ENCODE results near the gene ZNF746.

ZNF746 gene

GRCh38 chr7:149490083-149490760 is 7.4 kb downstream of the ZNF746 start:
- DNase-seq (ENCODE audit: low read depth), result no peak

DNA sequence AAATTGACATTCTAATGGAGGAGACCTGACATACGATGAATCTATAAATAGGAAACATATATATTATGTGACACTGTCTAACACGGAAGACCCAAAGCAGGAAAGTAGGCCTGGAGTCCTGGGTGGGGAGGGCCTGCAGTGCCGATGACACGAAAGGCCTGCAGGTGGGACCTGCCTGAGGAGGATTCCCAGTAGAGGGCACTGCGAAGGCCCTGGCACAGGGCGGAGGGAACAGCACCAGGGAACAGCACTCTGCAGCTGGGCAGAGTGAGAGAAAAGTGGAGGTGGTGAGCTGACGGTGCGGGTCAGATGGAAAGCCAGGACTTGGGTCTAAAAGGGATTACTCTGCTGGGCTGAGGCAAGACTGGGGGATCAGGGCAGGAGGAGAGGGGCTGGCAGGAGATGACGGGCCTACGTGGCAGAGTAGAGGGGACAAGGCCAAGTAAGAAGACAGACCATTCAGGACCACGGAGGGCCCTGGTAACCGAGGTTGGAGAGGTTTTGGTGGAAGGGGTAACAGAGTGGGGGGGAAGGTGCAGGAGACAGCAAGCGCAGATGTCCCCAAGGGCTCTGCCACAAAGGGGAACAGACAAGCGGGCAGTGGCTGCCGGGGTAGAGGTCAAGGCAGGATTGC is 8.1 kb downstream of the ZNF746 start:
- no peak for DNase-seq (ENCODE audit: low read depth)

DNA sequence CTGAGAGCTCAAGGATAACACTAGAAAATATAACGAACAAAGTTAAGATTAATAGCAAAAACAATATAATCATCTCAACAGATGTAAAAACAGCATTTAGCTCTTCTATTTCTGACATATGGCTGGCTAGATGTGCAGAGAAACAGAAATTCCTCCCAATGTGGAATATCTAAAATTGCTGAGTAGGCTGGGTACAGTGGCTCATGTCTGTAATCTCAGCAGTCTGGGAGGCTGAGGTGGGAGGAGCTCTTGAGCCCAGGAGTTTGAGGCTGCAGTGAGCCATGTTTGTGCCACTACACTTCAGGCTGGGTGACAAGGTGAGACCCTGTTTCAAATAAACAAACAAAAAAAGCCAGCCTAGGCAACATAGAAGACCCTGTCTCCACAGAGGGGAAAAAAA is 18.0 kb downstream of the ZNF746 start:
- no peak for DNase-seq (ENCODE audit: low read depth)

GRCh38 chr7:149478754-149479153 is 18.9 kb downstream of the ZNF746 start:
- no peak for DNase-seq (ENCODE audit: low read depth)

DNA sequence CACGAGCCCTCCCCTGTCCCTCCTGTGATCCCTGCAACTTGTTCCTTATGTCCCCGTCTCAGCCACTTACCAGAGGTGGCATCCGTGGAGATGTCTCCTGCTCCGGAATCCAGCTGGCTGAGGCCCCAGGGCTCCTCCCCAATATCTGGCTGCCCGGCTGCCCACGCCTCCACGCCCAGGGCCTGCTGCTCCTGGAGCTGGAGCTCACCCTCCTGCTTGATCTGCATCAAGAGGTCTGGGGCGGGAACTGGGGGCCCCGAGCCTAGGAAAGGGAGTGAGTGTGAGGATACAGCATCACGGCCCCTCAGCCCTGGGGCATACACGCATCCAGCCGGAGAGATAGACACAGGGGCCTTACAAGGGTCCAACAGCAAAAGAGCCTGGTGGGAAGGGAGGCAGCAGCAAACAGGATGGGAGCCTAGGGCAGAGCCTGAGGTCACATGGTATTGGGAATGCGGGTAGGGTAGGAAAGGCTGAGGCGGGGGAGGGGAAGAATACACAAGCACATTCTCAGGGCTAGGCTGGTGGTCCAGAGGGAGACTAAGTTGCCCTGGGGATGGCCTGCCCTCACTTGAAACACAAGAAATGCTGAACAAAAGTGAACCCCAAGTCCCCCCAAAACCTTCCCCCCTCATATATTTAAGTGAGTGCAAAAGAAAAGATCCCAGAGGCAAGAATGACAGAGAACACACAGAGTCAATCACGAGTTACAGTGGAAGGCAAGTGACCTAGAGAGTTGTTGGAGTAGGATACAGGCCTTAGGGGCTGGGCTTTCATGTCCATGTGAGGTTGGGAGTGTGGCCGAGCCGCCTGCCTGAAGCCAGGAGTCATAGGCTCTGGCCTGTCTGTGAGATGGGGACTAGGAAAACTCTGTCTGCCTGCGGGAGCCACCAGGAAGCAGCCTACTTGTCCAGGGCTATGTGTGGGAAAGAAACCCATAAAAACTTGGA is 19.8 kb downstream of the ZNF746 start:
- DNase-seq (ENCODE audit: low read depth), result no peak

GRCh38 chr7:149476791-149477190 is 20.8 kb downstream of the ZNF746 start:
- no peak for DNase-seq (ENCODE audit: low read depth)

DNA sequence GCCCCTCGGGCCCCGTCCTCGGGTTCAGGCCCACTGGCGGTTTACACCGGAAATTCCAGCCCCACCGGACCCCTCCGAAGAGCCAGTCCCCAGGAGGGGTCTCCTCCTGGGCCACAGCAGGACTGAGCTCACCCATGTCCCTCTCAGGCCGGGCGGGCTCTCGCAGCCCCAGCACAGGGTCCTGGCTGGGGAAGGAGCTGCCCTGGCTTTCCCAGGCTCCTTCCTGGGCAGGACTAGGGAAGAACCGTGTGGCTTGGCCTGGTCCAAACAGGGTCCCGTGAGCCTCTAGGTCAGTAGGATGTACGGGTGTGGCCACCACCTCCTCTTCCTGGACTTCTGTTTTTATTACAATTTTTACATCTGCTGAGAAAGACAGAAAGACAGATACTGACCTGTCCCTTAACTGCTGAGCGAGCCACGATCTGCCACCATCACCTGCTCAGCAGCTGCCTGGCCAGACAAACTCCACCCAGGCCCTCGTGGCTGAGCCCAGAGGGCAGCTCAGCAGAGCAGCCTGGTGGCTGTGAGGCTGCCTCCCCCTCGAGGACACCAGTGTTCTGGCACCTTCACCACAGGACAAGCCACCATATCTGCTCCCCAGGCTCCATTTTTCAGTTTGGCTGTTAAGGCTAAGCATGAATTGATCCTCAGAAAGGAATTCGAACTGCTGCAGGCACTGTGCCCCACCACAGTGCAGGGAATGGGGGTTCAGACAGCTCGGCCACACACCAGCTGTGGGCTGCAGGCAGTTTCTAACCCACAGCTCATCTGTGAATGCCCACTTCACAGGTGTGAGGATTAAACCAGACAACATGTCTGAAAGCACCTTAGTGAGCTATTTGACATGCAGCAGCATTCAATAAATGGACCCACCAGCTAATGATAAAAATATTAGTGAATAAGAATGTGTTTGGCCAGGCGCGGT is 22.2 kb downstream of the ZNF746 start:
- DNase-seq (ENCODE audit: low read depth), result no peak

- no peak for DNase-seq (ENCODE audit: low read depth)
These were observed 23.1 kb downstream of the ZNF746 start for GRCh38 chr7:149474309-149475120.

GRCh38 chr7:149473251-149473650 is 24.4 kb downstream of the ZNF746 start:
- DNase-seq (ENCODE audit: low read depth), result no peak

DNA sequence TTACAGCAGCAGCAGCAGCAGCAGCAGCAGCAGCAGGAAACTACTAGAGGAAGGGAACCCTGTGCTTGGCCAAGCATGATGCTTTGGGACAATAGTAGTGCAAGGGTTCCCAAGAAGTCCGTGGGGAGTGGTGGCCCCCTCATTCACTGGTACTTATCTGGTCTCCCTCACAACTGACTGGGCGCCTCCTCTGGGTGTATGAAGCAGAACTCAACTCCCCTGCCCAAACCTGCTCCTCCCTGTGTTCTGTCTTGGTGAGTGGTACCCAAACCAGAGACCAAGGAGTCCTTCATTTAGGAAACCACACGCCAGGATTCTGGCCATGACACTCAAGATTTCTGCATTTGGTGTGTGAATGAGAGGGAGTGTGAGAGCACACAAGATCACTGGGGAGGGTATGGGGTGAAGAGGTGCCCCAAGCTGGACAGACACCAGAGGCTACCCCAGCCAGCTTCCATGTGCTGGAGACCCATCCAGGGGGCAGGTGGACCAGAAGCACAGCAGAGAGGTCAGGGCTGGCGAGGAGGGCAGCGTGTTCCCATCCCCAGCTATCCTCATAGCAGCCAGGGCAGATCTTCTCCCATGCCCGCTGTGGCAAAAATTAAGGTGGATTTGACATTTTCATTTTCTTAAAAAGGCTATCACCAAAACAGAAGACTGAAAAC is 26.2 kb downstream of the ZNF746 start:
- no peak for DNase-seq (ENCODE audit: low read depth)

DNA sequence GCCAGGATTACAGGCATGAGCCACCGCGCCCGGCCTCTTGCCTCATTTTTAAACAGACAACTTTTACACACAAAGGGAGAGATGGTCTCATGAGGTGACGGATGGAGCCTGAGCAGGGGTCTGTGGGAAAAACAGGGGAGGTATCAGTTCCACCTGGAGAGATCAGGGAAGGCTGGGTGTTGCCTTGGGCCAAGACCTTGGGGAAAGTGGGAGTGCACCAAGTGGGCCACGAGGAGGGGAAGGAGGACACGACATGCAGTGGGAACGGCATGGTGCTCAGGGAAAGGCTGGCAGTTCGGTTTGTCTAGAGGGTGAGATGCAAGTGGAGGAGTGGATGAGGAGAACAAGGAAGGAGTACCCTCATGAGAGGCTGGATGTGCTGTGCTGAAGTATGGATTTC is 27.8 kb downstream of the ZNF746 start:
- DNase-seq (ENCODE audit: low read depth), result no peak

GRCh38 chr7:149468208-149468607 is 29.4 kb downstream of the ZNF746 start:
- DNase-seq (ENCODE audit: low read depth), result no peak

DNA sequence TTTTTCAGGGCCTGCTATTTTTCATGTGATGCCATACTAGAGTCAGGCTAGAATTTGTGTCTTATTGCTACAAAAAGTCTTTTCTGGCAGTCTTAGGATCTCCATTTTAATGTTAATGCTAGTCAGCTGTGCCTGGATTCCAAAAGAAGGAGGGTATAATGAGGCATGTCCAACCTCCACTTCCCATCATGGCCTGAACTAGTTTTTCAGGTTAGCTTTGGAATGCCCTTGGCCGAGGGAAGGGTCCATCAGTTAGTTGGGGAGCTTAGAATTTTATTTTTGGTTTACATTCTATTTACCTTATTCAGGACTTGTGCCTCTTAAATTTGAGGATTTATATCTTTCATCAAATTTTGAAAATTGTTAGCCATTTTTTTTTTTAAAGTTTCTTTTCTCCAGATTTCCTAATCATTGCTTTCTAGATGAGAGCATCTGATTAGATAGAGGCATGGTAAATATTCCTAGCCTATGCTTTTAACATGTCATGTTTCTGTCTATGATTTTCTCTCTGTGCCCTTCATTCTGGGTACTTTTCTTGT is 30.2 kb downstream of the ZNF746 start:
- no peak for DNase-seq (ENCODE audit: low read depth)

DNA sequence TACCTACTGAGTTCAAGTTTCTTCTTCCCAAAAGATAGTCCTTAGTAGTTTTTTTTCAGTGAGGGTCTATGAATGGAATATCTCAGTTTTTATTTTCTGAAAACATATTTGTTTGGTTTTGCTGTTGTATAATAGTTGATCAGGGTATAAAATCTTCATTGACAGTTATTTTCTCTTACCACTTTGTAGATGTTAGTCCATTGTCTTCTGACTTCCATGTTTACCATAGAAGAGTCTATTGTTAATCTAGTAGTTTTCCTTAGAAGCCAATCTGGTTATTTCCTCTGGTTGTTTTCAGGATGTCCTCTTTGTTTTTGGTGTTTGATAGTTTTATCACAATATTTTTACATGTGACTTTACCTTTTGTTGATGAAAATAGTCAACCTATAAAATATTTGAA is 31.2 kb downstream of the ZNF746 start:
- no peak for DNase-seq (ENCODE audit: low read depth)

- no peak for DNase-seq (ENCODE audit: low read depth)
These were observed 34.0 kb downstream of the ZNF746 start for GRCh38 chr7:149463500-149464161.

DNA sequence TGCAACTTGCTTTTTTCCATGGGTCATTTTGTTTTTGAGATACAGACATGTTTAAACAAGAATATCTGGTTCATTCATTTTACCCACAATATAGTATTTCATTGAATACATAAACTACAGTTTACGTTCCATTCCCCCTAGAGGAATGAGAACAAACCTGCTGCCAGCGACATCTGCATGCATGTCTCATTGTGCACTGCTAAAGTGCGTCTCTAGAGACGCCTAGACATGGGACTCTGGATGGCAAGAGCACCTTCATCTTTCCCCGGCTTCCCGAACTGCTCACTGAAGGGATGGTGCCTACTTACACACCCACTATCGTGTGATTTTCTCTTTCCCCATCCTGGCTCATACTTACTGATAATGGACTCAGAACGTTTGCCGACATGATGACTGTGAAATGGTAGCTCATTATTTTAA is 35.5 kb downstream of the ZNF746 start:
- DNase-seq (ENCODE audit: low read depth), result no peak

GRCh38 chr7:149460493-149461277 is 36.9 kb downstream of the ZNF746 start, which contains the start of gene ZNF777:
TSS of gene ZNF777 (minus strand) at chr7:149461062. CDS start at chr7:149456022, 5,040 bp downstream.
- DNase-seq (ENCODE audit: low read depth), result peak; percentile 66
